ENCODE results near the gene SMYD3.

The SMYD3 gene

GRCh38 chr1:245814651-245815050, 692.4 kb downstream of the SMYD3 start:
- no peak for DNase-seq

GRCh38 chr1:245812278-245812677, 694.8 kb downstream of the SMYD3 start:
- no peak for DNase-seq

- no peak for DNase-seq
These were observed 696.2 kb downstream of the SMYD3 start for GRCh38 chr1:245810789-245811337.

GRCh38 chr1:245810181-245810769, 696.8 kb downstream of the SMYD3 start:
- DNase-seq = no peak

- DNase-seq = no peak
These were observed 697.7 kb downstream of the SMYD3 start for GRCh38 chr1:245809361-245809760.

GRCh38 chr1:245807954-245808719, 698.9 kb downstream of the SMYD3 start:
- DNase-seq = no peak

GRCh38 chr1:245807306-245807705, 699.8 kb downstream of the SMYD3 start:
- DNase-seq = no peak

GRCh38 chr1:245805532-245805931, 701.5 kb downstream of the SMYD3 start:
- DNase-seq = no peak

GRCh38 chr1:245804696-245805095, 702.4 kb downstream of the SMYD3 start:
- no peak for DNase-seq

GRCh38 chr1:245803666-245804037, 703.4 kb downstream of the SMYD3 start:
- DNase-seq = no peak

GRCh38 chr1:245802941-245803665, 704.0 kb downstream of the SMYD3 start:
- no peak for DNase-seq

- no peak for DNase-seq
These were observed 706.0 kb downstream of the SMYD3 start for GRCh38 chr1:245800901-245801605.

- no peak for DNase-seq
These were observed 708.7 kb downstream of the SMYD3 start for GRCh38 chr1:245798349-245798711.

GRCh38 chr1:245797592-245798348, 709.3 kb downstream of the SMYD3 start:
- DNase-seq = no peak

- no peak for DNase-seq
These were observed 715.4 kb downstream of the SMYD3 start for GRCh38 chr1:245791410-245792312.

GRCh38 chr1:245790441-245790840, 716.6 kb downstream of the SMYD3 start:
- no peak for DNase-seq

GRCh38 chr1:245788886-245789285, 718.2 kb downstream of the SMYD3 start:
- no peak for DNase-seq

- no peak for DNase-seq
These were observed 718.8 kb downstream of the SMYD3 start for GRCh38 chr1:245788269-245788668.

- DNase-seq = no peak
These were observed 720.1 kb downstream of the SMYD3 start for GRCh38 chr1:245786948-245787347.

- DNase-seq = no peak
These were observed 727.0 kb downstream of the SMYD3 start for GRCh38 chr1:245779797-245780755.

Measured in activated CD8-positive, alpha-beta memory T cell treated with anti-CD3 and anti-CD28 coated beads for 24 hours (primary cell).